IMR-90 (cell line): ENCODE data around the gene TMPRSS13. TPM values are rescaled to one million over a fixed set of nuclear protein-coding genes. Genes with fewer than 3 reads are reported as not detected.

Experiments
- ATAC-seq: fragments of 200-7000 bp; cut with Tn5 transposase; 2 replicates; pipeline ENCODE4 v1.9.1; 2020; ENCODE audit warnings: low read depth, mild to moderate bottlenecking, moderate library complexity
- BruUV-seq: library from RNA; stranded (reverse); fragments of 400-500 nt; replicated peaks from 2 replicates; lab custom pipeline; 2021; lab: Mats Ljungman, UMichigan
- CTCF ChIA-PET: fragments of 300-600 bp; formaldehyde crosslinking; extraction: SDS; loops from one replicate; lab custom pipeline; 2021; ENCODE audit warnings: antibody characterized with exemption; lab: Yijun Ruan, JAX
- POLR2A ChIA-PET: fragments of 300-600 bp; sonication (Branson Sonifier 250); formaldehyde crosslinking; loops from one replicate; lab custom pipeline; 2022; ENCODE audit warnings: antibody characterized with exemption; ENCODE audit not compliant: unreplicated experiment; lab: Charles Lee
- DNase-seq: peaks from one replicate; pipeline ENCODE4 v3.0.0; 2013
- H2AFZ ChIP-seq: replicated peaks from 2 replicates; pipeline ENCODE3; 2013; ENCODE audit warnings: low read length, mild to moderate bottlenecking; ENCODE audit not compliant: poor library complexity
- H2AK5ac ChIP-seq: 2 replicates; pipeline ENCODE4 v1.6.1; 2013; ENCODE audit warnings: low read depth, low read length, inconsistent platforms
- H2AK9ac ChIP-seq: replicated peaks from 2 replicates; pipeline ENCODE3; 2013; ENCODE audit warnings: mild to moderate bottlenecking, low read depth, low read length, moderate library complexity; ENCODE audit not compliant: poor library complexity
- H2BK120ac ChIP-seq: 2 replicates; pipeline ENCODE4 v1.6.1; 2013; ENCODE audit warnings: low read depth, low read length, inconsistent platforms
- H2BK15ac ChIP-seq: 3 replicates; pipeline ENCODE4 v1.6.1; 2013; ENCODE audit warnings: low read depth, low read length, inconsistent platforms
- H2BK20ac ChIP-seq: 2 replicates; pipeline ENCODE4 v1.6.1; 2013; ENCODE audit warnings: low read depth, mild to moderate bottlenecking, inconsistent platforms, low read length, moderate library complexity
- H2BK5ac ChIP-seq: 2 replicates; pipeline ENCODE4 v1.6.1; 2013; ENCODE audit warnings: mild to moderate bottlenecking, low read depth, low read length, inconsistent platforms; ENCODE audit not compliant: poor library complexity, severe bottlenecking
- H3K14ac ChIP-seq: replicated peaks from 2 replicates; pipeline ENCODE4 v1.6.1; 2013; ENCODE audit warnings: low read depth, low read length, inconsistent platforms
- H3K18ac ChIP-seq: 2 replicates; pipeline ENCODE4 v1.6.1; 2013; ENCODE audit warnings: low read depth, low read length, control low read depth
- H3K23ac ChIP-seq: 2 replicates; pipeline ENCODE4 v1.6.1; 2013; ENCODE audit warnings: low read depth, low read length, inconsistent platforms
- H3K27ac ChIP-seq: 2 replicates; pipeline ENCODE4 v1.5.1; 2013; ENCODE audit warnings: mild to moderate bottlenecking, control low read depth, low read length; ENCODE audit not compliant: insufficient read depth
- H3K27me3 ChIP-seq: 2 replicates; pipeline ENCODE4 v1.6.1; 2013; ENCODE audit warnings: low read length; ENCODE audit not compliant: control insufficient read depth, insufficient read depth
- H3K36me3 ChIP-seq: 2 replicates; pipeline ENCODE4 v1.6.1; 2013; ENCODE audit warnings: low read length, mixed read lengths; ENCODE audit not compliant: control insufficient read depth, insufficient read depth
- H3K4ac ChIP-seq: 2 replicates; pipeline ENCODE4 v1.6.1; 2013; ENCODE audit warnings: low read depth, low read length, inconsistent platforms
- H3K4me1 ChIP-seq: 2 replicates; pipeline ENCODE4 v1.6.1; 2013; ENCODE audit warnings: low read length, mixed read lengths; ENCODE audit not compliant: control insufficient read depth, insufficient read depth
- H3K4me2 ChIP-seq: 2 replicates; pipeline ENCODE4 v1.6.1; 2013; ENCODE audit warnings: low read depth, mild to moderate bottlenecking, control low read depth, low read length, moderate library complexity
- H3K4me3 ChIP-seq: 2 replicates; pipeline ENCODE4 v1.5.1; 2013; ENCODE audit warnings: low read depth, mild to moderate bottlenecking, control low read depth, low read length, moderate library complexity; ENCODE audit not compliant: insufficient read depth
- H3K56ac ChIP-seq: 2 replicates; pipeline ENCODE4 v1.6.1; 2013; ENCODE audit warnings: low read length, inconsistent platforms; ENCODE audit not compliant: insufficient read depth; ENCODE audit errors: extremely low read depth
- H3K79me1 ChIP-seq, 2 experiments: 2 replicates each; pipeline ENCODE4 v1.6.1; 2013; ENCODE audit warnings: low read length in 2 of 2, inconsistent platforms in 1 of 2, low read depth in 1 of 2
- H3K9ac ChIP-seq: 2 replicates; pipeline ENCODE4 v1.6.1; 2013; ENCODE audit warnings: low read depth, low read length, control low read depth
- H3K9me1 ChIP-seq: 2 replicates; pipeline ENCODE4 v1.6.1; 2013; ENCODE audit warnings: low read length, inconsistent platforms; ENCODE audit not compliant: insufficient read depth
- H3K9me3 ChIP-seq: 2 replicates; pipeline ENCODE4 v1.6.1; 2013; ENCODE audit warnings: low read length; ENCODE audit not compliant: control insufficient read depth, insufficient read depth
- H4K20me1 ChIP-seq: 2 replicates; pipeline ENCODE4 v1.6.1; 2013; ENCODE audit warnings: low read length, inconsistent platforms; ENCODE audit not compliant: insufficient read depth
- H4K5ac ChIP-seq: 2 replicates; pipeline ENCODE4 v1.6.1; 2013; ENCODE audit warnings: mild to moderate bottlenecking, low read depth, low read length, control low read depth
- H4K8ac ChIP-seq, 2 experiments: 2 replicates each; pipeline ENCODE4 v1.6.1; 2013; ENCODE audit warnings: low read depth in 2 of 2, low read length in 2 of 2, control low read depth in 1 of 2, inconsistent platforms in 1 of 2
- H4K91ac ChIP-seq: 2 replicates; pipeline ENCODE4 v1.6.1; 2013; ENCODE audit warnings: low read depth, low read length, inconsistent platforms; ENCODE audit not compliant: insufficient read depth
- BHLHE40 ChIP-seq: fragments of 150-350 bp; IDR thresholded peaks from 2 replicates; pipeline ENCODE4 v1.6.1; 2016; ENCODE audit warnings: mild to moderate bottlenecking, low read depth, low read length
- CEBPB ChIP-seq: IDR thresholded peaks from 2 replicates; pipeline ENCODE4 v1.6.1; 2012; ENCODE audit warnings: low read depth, low read length, improper control_type of control experiment
- CTCF ChIP-seq: conservative IDR thresholded peaks from 2 replicates; pipeline ENCODE4 v1.5.1; 2012; ENCODE audit warnings: mild to moderate bottlenecking, low read depth, low read length, improper control_type of control experiment
- ELK1 ChIP-seq: fragments of 150-350 bp; IDR thresholded peaks from 2 replicates; pipeline ENCODE4 v1.6.1; 2016; ENCODE audit warnings: low read depth, mild to moderate bottlenecking, low read length, moderate library complexity, borderline replicate concordance
- FOS ChIP-seq: fragments of 150-350 bp; IDR thresholded peaks from 2 replicates; pipeline ENCODE4 v1.6.1; 2016; ENCODE audit warnings: low read depth, low read length
- MAFK ChIP-seq: IDR thresholded peaks from 2 replicates; pipeline ENCODE4 v1.6.1; 2012; ENCODE audit warnings: low read depth, low read length, improper control_type of control experiment
- MAZ ChIP-seq: IDR thresholded peaks from 2 replicates; pipeline ENCODE4 v1.6.1; 2012; ENCODE audit warnings: low read depth, mild to moderate bottlenecking, low read length, improper control_type of control experiment, moderate library complexity, borderline replicate concordance
- MXI1 ChIP-seq: IDR thresholded peaks from 2 replicates; pipeline ENCODE4 v1.6.1; 2012; ENCODE audit warnings: low read depth, mild to moderate bottlenecking, low read length, moderate library complexity, borderline replicate concordance
- NFE2L2 ChIP-seq: fragments of 150-350 bp; IDR thresholded peaks from 2 replicates; pipeline ENCODE4 v1.6.1; 2016; ENCODE audit warnings: low read depth, mild to moderate bottlenecking, low read length
- RAD21 ChIP-seq: IDR thresholded peaks from 2 replicates; pipeline ENCODE4 v1.6.1; 2012; ENCODE audit warnings: low read length, improper control_type of control experiment
- RFX5 ChIP-seq: IDR thresholded peaks from 2 replicates; pipeline ENCODE4 v1.8.0; 2012; ENCODE audit warnings: low read depth, mild to moderate bottlenecking, low read length, moderate library complexity
- SMC3 ChIP-seq: fragments of 150-350 bp; IDR thresholded peaks from 2 replicates; pipeline ENCODE4 v1.6.1; 2016; ENCODE audit warnings: low read depth, mild to moderate bottlenecking, antibody characterized with exemption, low read length, moderate library complexity
- WGBS, 2 experiments: methylation state at CpG; one replicate each; pipeline versions ENCODE4 v1.1.5 to v1.1.7; 2013; ENCODE audit warnings: missing lambda C conversion rate in 2 of 2; ENCODE audit not compliant: insufficient read length in 1 of 2; ENCODE audit errors: extremely low coverage in 2 of 2; 5-methylcytosine and 5-hydroxymethylcytosine counted together
- dilution Hi-C: fragments of 300-500 bp; cut with HindIII; formaldehyde crosslinking; loops from one replicate; pipeline ENCODE4 v1.14.3; 2018; ENCODE audit warnings: low sequenced_read_pairs; ENCODE audit not compliant: unreplicated experiment
- in situ Hi-C: fragments of 300-500 bp; cut with MboI; formaldehyde crosslinking; loops from 3 replicates; pipeline ENCODE4 v1.14.3; 2019; ENCODE audit warnings: low sequenced_read_pairs, inconsistent platforms, mixed read lengths
- intact Hi-C: fragments of 100-400 bp; cut with micrococcal nuclease; formaldehyde crosslinking; loops from 2 replicates; pipeline ENCODE4 v1.10.0; 2022
- polyA plus RNA-seq, 3 experiments: library from polyadenylated mRNA; depleted of rRNA; stranded (reverse); fragments of >200 nt; gene quantifications; 2 replicates each; pipeline ENCODE4 v1.2.3, GENCODE V29; 2012; ENCODE audit warnings: low replicate concordance in 1 of 3
- total RNA-seq: library from RNA; depleted of rRNA; stranded (reverse); fragments of >200 nt; gene quantifications from 2 replicates; pipeline ENCODE4 v1.2.3, GENCODE V29; 2012

Gene TMPRSS13
- total and polyA plus RNA-seq, 2 of the 4 experiments (the other 2 are of a cell fraction) = not detected

GRCh38 chr11:117902001-117902845 is 27.0 kb downstream of the TMPRSS13 start (continued):
- TF ChIP-seq ELK1 = no peak

GRCh38 chr11:117901601-117902000 is 27.6 kb downstream of the TMPRSS13 start:
- Histone ChIP-seq H3K79me1 (no peaks in the 10 kb centered on the region), H3K9me3 (no peaks in the 10 kb centered on the region), H3K9ac (no peak overlapping the region), H3K4me2 (no peak overlapping the region), H3K4me1 (no peaks in the 10 kb centered on the region), H3K56ac (no peak overlapping the region), H2BK20ac (no peak overlapping the region), H2AFZ (no peak overlapping the region), H4K91ac (no peak overlapping the region), H4K8ac (no peak overlapping the region), H3K9me1 (no peaks in the 10 kb centered on the region), H4K20me1 (no peaks in the 10 kb centered on the region), H2AK5ac (no peak overlapping the region), H3K36me3 (no peaks in the 10 kb centered on the region), H3K27me3 (peaks cover 2% of the 10 kb centered on the region; the same call in 1 of the 2 replicates), H2BK5ac (no peak overlapping the region), H2BK15ac (no peak overlapping the region), H3K18ac (no peak overlapping the region), H3K4ac (no peak overlapping the region), H3K4me3 (no peak overlapping the region), H4K5ac (no peak overlapping the region), H2AK9ac (no peak overlapping the region), H3K14ac (no peak overlapping the region), H2BK120ac (no peak overlapping the region), H3K27ac (no peak overlapping the region), H3K23ac (no peak overlapping the region)
- POLR2A ChIA-PET = no interaction called here
- DNase-seq = no peak
- intact Hi-C loops = no loop called here
- in situ Hi-C loops = no loop called here
- no peak for ATAC-seq
- dilution Hi-C loops = no loop called here
- CTCF ChIA-PET = no interaction called here
- 58% methylated on average over 2 of the region's 9 CpGs; no CpG with 5 or more reads in 1 of the 2 experiments for WGBS, 2 experiments
- BruUV-seq = no TSS peak
- TF ChIP-seq MAZ (no peak), SMC3 (no peak), NFE2L2 (no peak), ELK1 (no peak), RFX5 (no peak), CEBPB (no peak), BHLHE40 (no peak), MAFK (no peak), RAD21 (no peak), CTCF (no peak), FOS (no peak), MXI1 (no peak)
